Colonic mucosa (tissue), 4 donors: ENCODE data around the gene ANK2. TPM values are rescaled to one million over a fixed set of nuclear protein-coding genes. Genes with fewer than 3 reads are reported as not detected.

Experiments
- DNase-seq: peaks from one replicate; pipeline ENCODE4 v3.0.0-alpha.2; 2020
- H3K27ac ChIP-seq: fragments of 200-600 bp; one replicate; pipeline ENCODE4 v1.8.0; 2021
- H3K27me3 ChIP-seq: fragments of 200-600 bp; one replicate; pipeline ENCODE4 v1.8.0; 2021
- H3K36me3 ChIP-seq: fragments of 200-600 bp; one replicate; pipeline ENCODE4 v1.8.0; 2021
- H3K4me1 ChIP-seq: fragments of 200-600 bp; one replicate; pipeline ENCODE4 v1.8.0; 2021; ENCODE audit warnings: mild to moderate bottlenecking
- H3K4me3 ChIP-seq: fragments of 200-600 bp; one replicate; pipeline ENCODE4 v1.8.0; 2021
- H3K9ac ChIP-seq, 2 donors: one replicate each; pipeline ENCODE4 v1.7.0; 2013; ENCODE audit warnings: control low read depth in 2 of 2, low read depth in 2 of 2, low read length in 2 of 2
- H3K9me3 ChIP-seq: fragments of 200-600 bp; one replicate; pipeline ENCODE4 v1.8.0; 2021
- intact Hi-C: fragments of 100-400 bp; cut with DNase I; formaldehyde crosslinking; loops from one replicate; pipeline ENCODE4 v1.14.1; 2022
- total RNA-seq, 2 donors: library from RNA; stranded (reverse); fragmentation: NEBNext Ultra II Directional in 1 of 2; extraction: Animal tissue kit (Norgen Biotek cat#: 25700) in 1 of 2; gene quantifications; one replicate each; pipeline ENCODE4 v1.2.1, GENCODE V29; 2021
- TF ChIP-seq, protein P1 (sequence below): fragments of 200-600 bp; IDR thresholded peaks from one replicate; pipeline ENCODE4 v1.8.0; 2022; ENCODE audit warnings: antibody characterized with exemption, mild to moderate bottlenecking
- donor health status: healthy.
- donor health status: DM: no; HTN: no; CAD: no.
- donor health status: DM: no; HTN: no; CAD: no.

ANK2 gene
- total RNA-seq, 2 donors from 2014 or later = 4.6 to 20.7 TPM

DNA sequence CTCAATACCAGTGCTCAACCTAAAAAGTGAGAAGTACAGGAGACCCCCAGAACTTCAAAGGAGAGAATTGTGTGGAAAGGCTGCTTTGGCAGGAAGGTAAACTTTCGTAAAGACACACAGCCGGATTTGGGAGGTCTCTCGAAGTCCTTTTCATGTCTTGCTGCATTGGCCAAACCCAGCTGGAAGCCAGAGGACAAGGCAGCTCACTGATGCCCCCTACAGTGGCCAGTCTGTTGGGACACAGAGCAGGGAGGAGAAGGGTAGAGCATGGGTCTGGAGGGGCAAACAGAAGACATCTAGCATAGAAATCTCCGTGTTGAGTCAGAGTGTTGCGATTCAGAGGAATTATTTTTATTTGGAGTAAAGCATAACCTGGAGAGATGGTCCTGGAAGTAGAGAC lies 198.9 kb downstream of the ANK2 start:
- intact Hi-C loops = no loop called here
- Histone ChIP-seq H3K4me1 (no peaks in the 10 kb centered on the region), H3K36me3 (no peaks in the 10 kb centered on the region), H3K27ac (no peak overlapping the region), H3K9me3 (no peaks in the 10 kb centered on the region), H3K9ac (no peak overlapping the region), H3K27me3 (no peaks in the 10 kb centered on the region), H3K4me3 (no peak overlapping the region)
- DNase-seq = no peak
- TF ChIP-seq, protein P1, sequence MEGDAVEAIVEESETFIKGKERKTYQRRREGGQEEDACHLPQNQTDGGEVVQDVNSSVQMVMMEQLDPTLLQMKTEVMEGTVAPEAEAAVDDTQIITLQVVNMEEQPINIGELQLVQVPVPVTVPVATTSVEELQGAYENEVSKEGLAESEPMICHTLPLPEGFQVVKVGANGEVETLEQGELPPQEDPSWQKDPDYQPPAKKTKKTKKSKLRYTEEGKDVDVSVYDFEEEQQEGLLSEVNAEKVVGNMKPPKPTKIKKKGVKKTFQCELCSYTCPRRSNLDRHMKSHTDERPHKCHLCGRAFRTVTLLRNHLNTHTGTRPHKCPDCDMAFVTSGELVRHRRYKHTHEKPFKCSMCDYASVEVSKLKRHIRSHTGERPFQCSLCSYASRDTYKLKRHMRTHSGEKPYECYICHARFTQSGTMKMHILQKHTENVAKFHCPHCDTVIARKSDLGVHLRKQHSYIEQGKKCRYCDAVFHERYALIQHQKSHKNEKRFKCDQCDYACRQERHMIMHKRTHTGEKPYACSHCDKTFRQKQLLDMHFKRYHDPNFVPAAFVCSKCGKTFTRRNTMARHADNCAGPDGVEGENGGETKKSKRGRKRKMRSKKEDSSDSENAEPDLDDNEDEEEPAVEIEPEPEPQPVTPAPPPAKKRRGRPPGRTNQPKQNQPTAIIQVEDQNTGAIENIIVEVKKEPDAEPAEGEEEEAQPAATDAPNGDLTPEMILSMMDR = no peak

DNA sequence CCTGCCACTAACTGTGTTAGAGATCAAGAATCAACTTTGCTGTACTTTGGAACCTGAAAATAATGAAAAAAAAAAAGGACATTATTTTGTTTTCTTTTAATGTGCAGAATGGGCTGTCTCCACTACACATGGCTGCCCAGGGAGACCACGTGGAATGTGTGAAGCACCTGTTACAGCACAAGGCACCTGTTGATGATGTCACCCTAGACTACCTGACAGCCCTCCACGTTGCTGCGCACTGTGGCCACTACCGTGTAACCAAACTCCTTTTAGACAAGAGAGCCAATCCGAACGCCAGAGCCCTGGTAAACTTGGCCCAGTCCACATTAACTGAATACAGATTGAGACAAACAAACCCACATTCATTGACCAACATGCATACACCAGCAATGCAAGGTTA lies 206.2 kb downstream of the ANK2 start:
- Histone ChIP-seq H3K27ac (no peak overlapping the region), H3K36me3 (no peaks in the 10 kb centered on the region), H3K9ac (no peak overlapping the region), H3K4me1 (no peaks in the 10 kb centered on the region), H3K4me3 (no peak overlapping the region), H3K27me3 (no peaks in the 10 kb centered on the region), H3K9me3 (no peaks in the 10 kb centered on the region)
- TF ChIP-seq, protein P1 = no peak
- DNase-seq = no peak
- intact Hi-C loops = no loop called here

DNA sequence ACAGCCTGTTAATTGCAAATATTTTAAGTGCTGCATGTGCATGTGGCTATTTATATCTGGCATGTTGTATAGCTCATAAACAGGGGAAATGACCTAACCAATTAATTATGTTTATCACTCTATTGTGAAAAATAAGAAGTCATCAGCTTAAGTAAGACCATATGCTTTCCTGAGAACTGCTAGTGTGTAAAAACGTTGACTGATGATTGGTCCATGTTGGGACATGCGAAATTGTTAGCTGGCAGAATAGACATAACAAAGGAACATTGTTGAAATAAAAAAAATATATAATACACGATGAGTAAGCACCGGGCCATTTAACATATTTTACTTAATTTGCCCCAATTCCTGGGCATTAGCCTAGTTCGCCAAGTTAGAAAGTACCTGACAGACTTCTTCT lies 207.5 kb downstream of the ANK2 start:
- Histone ChIP-seq H3K9ac (no peak overlapping the region), H3K4me1 (no peaks in the 10 kb centered on the region), H3K4me3 (no peak overlapping the region), H3K27ac (no peak overlapping the region), H3K36me3 (no peaks in the 10 kb centered on the region), H3K27me3 (no peaks in the 10 kb centered on the region), H3K9me3 (no peaks in the 10 kb centered on the region)
- DNase-seq = no peak
- intact Hi-C loops = no loop called here
- TF ChIP-seq, protein P1 = no peak

DNA sequence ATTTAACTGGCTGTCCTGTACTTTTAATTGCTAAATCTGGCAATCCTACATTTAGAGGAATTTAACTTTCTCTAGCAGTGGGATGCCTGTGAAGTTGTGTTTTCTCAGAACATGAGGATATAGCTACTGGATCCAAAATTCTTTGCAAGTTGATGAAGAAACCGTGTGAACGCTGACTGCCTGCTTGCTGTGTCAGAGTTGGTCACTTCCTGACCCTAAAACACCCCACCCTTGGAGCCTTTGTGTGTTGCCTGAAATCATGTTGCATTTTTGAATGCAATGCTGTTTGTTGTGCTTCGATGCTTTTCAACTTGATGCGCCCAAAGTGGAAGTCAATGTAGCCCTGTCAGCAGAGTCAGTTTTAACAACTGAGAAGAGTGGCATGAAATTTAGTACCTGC lies 211.2 kb downstream of the ANK2 start:
- no peak overlapping the region for H3K27ac ChIP-seq
- H3K9ac ChIP-seq = no peak overlapping the region
- no peaks in the 10 kb centered on the region for H3K27me3 ChIP-seq
- no peaks in the 10 kb centered on the region for H3K36me3 ChIP-seq
- TF ChIP-seq, protein P1 = no peak
- intact Hi-C loops = no loop called here
- H3K9me3 ChIP-seq = no peaks in the 10 kb centered on the region
- no peak for DNase-seq
- H3K4me3 ChIP-seq = no peak overlapping the region
- H3K4me1 ChIP-seq = no peaks in the 10 kb centered on the region

DNA sequence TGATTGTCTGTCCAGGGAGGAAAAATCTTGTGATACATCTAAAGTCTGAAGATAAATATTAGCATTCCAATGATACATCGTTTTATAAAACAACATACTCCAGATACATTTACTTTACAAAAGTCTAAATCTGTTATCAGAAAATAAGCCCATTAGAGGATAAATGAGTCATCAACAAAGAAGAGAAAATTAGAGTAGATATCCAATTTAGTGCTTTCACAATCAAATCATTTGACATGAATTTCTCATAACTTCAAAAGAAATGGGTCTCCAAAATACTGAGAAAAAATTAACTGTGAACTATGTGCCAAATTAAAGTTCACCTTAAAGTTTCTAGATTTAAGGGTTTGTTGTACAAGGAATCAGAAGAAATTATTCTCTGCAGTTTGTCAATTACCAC lies 213.8 kb downstream of the ANK2 start:
- intact Hi-C loops = no loop called here
- no peak for DNase-seq
- no peaks in the 10 kb centered on the region for H3K4me1 ChIP-seq

More for the DNA sequence above, 213.8 kb downstream of the ANK2 start:
- no peak overlapping the region for H3K4me3 ChIP-seq
- H3K9ac ChIP-seq = no peak overlapping the region
- H3K36me3 ChIP-seq = no peaks in the 10 kb centered on the region
- no peaks in the 10 kb centered on the region for H3K9me3 ChIP-seq
- H3K27ac ChIP-seq = no peak overlapping the region
- no peaks in the 10 kb centered on the region for H3K27me3 ChIP-seq
- TF ChIP-seq, protein P1 = no peak
